GM12878 (cell line): ENCODE results near the gene PCNX1. TPM values are rescaled to one million over a fixed set of nuclear protein-coding genes. Genes with fewer than 3 reads are reported as not detected.

ENCODE experiments used
- ATAC-seq: fragments of 200-7000 bp; cut with Tn5 transposase; 3 replicates; pipeline ENCODE4 v1.9.1; 2020; ENCODE audit warnings: mild to moderate bottlenecking, moderate library complexity
- BruUV-seq: library from RNA; stranded (reverse); fragments of 400-500 nt; replicated peaks from 2 replicates; lab custom pipeline; 2021; lab: Mats Ljungman, UMichigan
- CTCF ChIA-PET: fragments of 300-600 bp; sonication (Branson Sonifier 250); formaldehyde crosslinking; extraction: SDS; loops from one replicate; lab custom pipeline; 2021; ENCODE audit warnings: inconsistent platforms; lab: Yijun Ruan, JAX
- POLR2A ChIA-PET: fragments of 350-600 bp; formaldehyde crosslinking; extraction: SDS; loops from one replicate; lab custom pipeline; 2021; ENCODE audit warnings: inconsistent platforms; lab: Charles Lee
- RAD21 ChIA-PET: fragments of 300-600 bp; sonication (Branson Sonifier 250); formaldehyde crosslinking; loops from one replicate; lab custom pipeline; 2023; ENCODE audit warnings: antibody characterized with exemption; ENCODE audit not compliant: unreplicated experiment; lab: Charles Lee
- SMC1A ChIA-PET: fragments of 300-600 bp; sonication (Branson Sonifier 250); formaldehyde crosslinking; loops from one replicate; lab custom pipeline; 2023; ENCODE audit not compliant: unreplicated experiment, uncharacterized antibody; lab: Charles Lee
- DNase-seq: peaks from one replicate; pipeline ENCODE4 v3.0.0-alpha.2; 2011; ENCODE audit warnings: low read depth, low spot score
- FAIRE-seq: peaks from 3 replicates; lab custom pipeline; 2011; peaks lifted over from hg19 to GRCh38; lab: Jason Lieb, UNC
- H2AFZ ChIP-seq: 2 replicates; pipeline ENCODE4 v1.6.0; 2011; ENCODE audit warnings: low read depth, low read length, control low read depth; ENCODE audit not compliant: control insufficient read depth
- H3K27ac ChIP-seq: 2 replicates; pipeline ENCODE4 v1.5.1; 2011; ENCODE audit warnings: control low read depth; ENCODE audit not compliant: control insufficient read depth, insufficient read depth
- H3K27me3 ChIP-seq, 2 experiments: replicated peaks in 1 of 2; 2 replicates each; pipeline versions ENCODE4 v1.6.0 to v1.6.1; 2011; ENCODE audit warnings: low read length in 1 of 2; ENCODE audit not compliant: control insufficient read depth in 2 of 2, insufficient read depth in 2 of 2
- H3K36me3 ChIP-seq, 2 experiments: 2 replicates each; pipeline ENCODE4 v1.5.1; 2011; ENCODE audit warnings: low read length in 1 of 2; ENCODE audit not compliant: control insufficient read depth in 2 of 2, insufficient read depth in 2 of 2
- H3K4me1 ChIP-seq: 2 replicates; pipeline ENCODE4 v1.6.1; 2011; ENCODE audit warnings: mild to moderate bottlenecking, low read length, moderate library complexity, mixed read lengths; ENCODE audit not compliant: control insufficient read depth, insufficient read depth
- H3K4me2 ChIP-seq: 2 replicates; pipeline ENCODE4 v1.6.0; 2011; ENCODE audit warnings: control low read depth; ENCODE audit not compliant: control insufficient read depth, insufficient read depth
- H3K4me3 ChIP-seq: fragments of 200-600 bp; sonication (generic); 2 replicates; pipeline ENCODE4 v1.5.1; 2016
- H3K79me2 ChIP-seq: 2 replicates; pipeline ENCODE4 v1.6.0; 2011; ENCODE audit warnings: low read length; ENCODE audit not compliant: control insufficient read depth, insufficient read depth
- H3K9ac ChIP-seq: 2 replicates; pipeline ENCODE4 v1.8.0; 2011; ENCODE audit warnings: low read length, control low read depth, mixed read lengths; ENCODE audit not compliant: control insufficient read depth, insufficient read depth
- H3K9me3 ChIP-seq: replicated peaks from 3 replicates; pipeline ENCODE4 v1.5.1; 2011; ENCODE audit warnings: mild to moderate bottlenecking, low read length; ENCODE audit not compliant: control insufficient read depth, insufficient read depth
- H4K20me1 ChIP-seq: 2 replicates; pipeline ENCODE4 v1.6.0; 2011; ENCODE audit not compliant: control insufficient read depth, insufficient read depth
- ATF2 ChIP-seq: IDR thresholded peaks from 2 replicates; pipeline ENCODE4 v1.6.1; 2012; ENCODE audit warnings: low read length, inconsistent platforms
- BMI1 ChIP-seq: fragments of 450-650 bp; IDR thresholded peaks from 2 replicates; pipeline ENCODE4 v1.6.1; 2016; ENCODE audit warnings: mild to moderate bottlenecking, moderate library complexity, borderline replicate concordance
- CTCF ChIP-seq, 3 experiments: IDR thresholded peaks in 2 of 3; conservative IDR thresholded peaks in 1 of 3; 2 replicates each; pipeline ENCODE4 v1.5.1; 2011; ENCODE audit warnings: low read depth in 3 of 3, low read length in 3 of 3, mild to moderate bottlenecking in 3 of 3, control low read depth in 2 of 3, moderate library complexity in 2 of 3, inconsistent platforms in 1 of 3, mixed read lengths in 1 of 3; ENCODE audit not compliant: control insufficient read depth in 2 of 3, insufficient read depth in 1 of 3; ENCODE audit errors: extremely low read depth in 1 of 3
- E2F8 ChIP-seq: fragments of 450-650 bp; IDR thresholded peaks from 2 replicates; pipeline ENCODE4 v1.6.1; 2018; ENCODE audit warnings: mild to moderate bottlenecking, low read depth, moderate library complexity; ENCODE audit not compliant: partially characterized antibody
- IKZF2 ChIP-seq, 2 experiments: fragments of 450-650 bp; IDR thresholded peaks; 2 replicates each; pipeline ENCODE4 v1.6.1; 2017; ENCODE audit warnings: mild to moderate bottlenecking in 2 of 2, moderate library complexity in 2 of 2
- MXI1 ChIP-seq: fragments of 150-350 bp; IDR thresholded peaks from 2 replicates; pipeline ENCODE4 v1.6.1; 2011; ENCODE audit warnings: low read depth, mild to moderate bottlenecking, inconsistent platforms, low read length, improper control_type of control experiment
- SKIL ChIP-seq: fragments of 450-650 bp; IDR thresholded peaks from 2 replicates; pipeline ENCODE4 v1.6.1; 2017; ENCODE audit warnings: mild to moderate bottlenecking, low read depth, inconsistent platforms; ENCODE audit not compliant: poor library complexity, severe bottlenecking
- SMAD1 ChIP-seq: fragments of 450-650 bp; IDR thresholded peaks from 2 replicates; pipeline ENCODE4 v1.6.1; 2018; ENCODE audit warnings: mild to moderate bottlenecking, low read depth; ENCODE audit not compliant: partially characterized antibody
- STAT3 ChIP-seq: IDR thresholded peaks from 2 replicates; pipeline ENCODE4 v1.6.1; 2011; ENCODE audit warnings: low read depth, low read length, improper control_type of control experiment
- WRNIP1 ChIP-seq: IDR thresholded peaks from 2 replicates; pipeline ENCODE4 v1.6.1; 2011; ENCODE audit warnings: low read depth, low read length, improper control_type of control experiment, borderline replicate concordance
- ZNF24 ChIP-seq: fragments of 450-650 bp; IDR thresholded peaks from 2 replicates; pipeline ENCODE4 v1.6.1; 2017; ENCODE audit warnings: antibody characterized with exemption, mild to moderate bottlenecking
- WGBS: methylation state at CpG from one replicate; pipeline ENCODE4 v1.1.6; 2016; ENCODE audit warnings: low lambda C conversion rate; ENCODE audit not compliant: insufficient replicate concordance, insufficient coverage; ENCODE audit errors: missing lambda C conversion rate; 5-methylcytosine and 5-hydroxymethylcytosine counted together
- in situ Hi-C: fragments of 300-500 bp; cut with MboI; formaldehyde crosslinking; loops from 9 replicates; pipeline ENCODE4 v1.14.3; 2018; ENCODE audit warnings: mixed read lengths
- intact Hi-C: fragments of 100-400 bp; cut with micrococcal nuclease; formaldehyde crosslinking; loops from one replicate; pipeline ENCODE4 v1.14.2; 2022; ENCODE audit not compliant: unreplicated experiment
- polyA plus RNA-seq, 11 experiments: library from polyadenylated mRNA; depleted of rRNA in 4 of 11; unstranded in 6 of 11; stranded (reverse) in 5 of 11; fragments of >200 nt; fragmentation: Nextera tagmentation in 4 of 11; fragmentation: Illumina TruSeq in 1 of 11; extraction: Ambion mirVana in 4 of 11; extraction: Trizol in 1 of 11; gene quantifications; 1 replicate in 1 of 11; 2 replicates in 10 of 11; pipeline versions ENCODE4 v1.2.1 to v1.2.3, GENCODE V29; 2011 to 2016; ENCODE audit warnings: inconsistent platforms in 2 of 11, missing spikeins in 2 of 11, low read depth in 1 of 11
- total RNA-seq, 4 experiments: library from RNA; depleted of rRNA in 3 of 4; stranded (reverse); fragments of >200 nt in 3 of 4; fragmentation: Illumina TruSeq in 1 of 4; extraction: Trizol in 1 of 4; gene quantifications; 2 replicates each; pipeline versions ENCODE4 v1.2.1 to v1.2.3, GENCODE V29; 2013 to 2021

PCNX1 gene
- total and polyA plus RNA-seq, 10 of the 15 experiments (the other 5 are each of a cell fraction or from before 2014, with no cell fraction given): 4.6 to 53.9 (median 20.5) TPM

- H4K20me1 ChIP-seq: no peaks in the 10 kb centered on the region
- no TSS peak for BruUV-seq
- WGBS: 92% methylated on average over 4 of the region's 4 CpGs
- H2AFZ ChIP-seq: no peak overlapping the region
- H3K36me3 ChIP-seq: peaks cover 7 to 11% of the 10 kb centered on the region in 2 experiments; a peak in 3 of 4 replicates
- ATAC-seq: no peak
- H3K27me3 ChIP-seq: no peaks in the 10 kb centered on the region
- H3K27ac ChIP-seq: no peak overlapping the region
- intact Hi-C loops: no loop called here
- no peaks in the 10 kb centered on the region for H3K79me2 ChIP-seq
- SMC1A ChIA-PET: no interaction called here
- in situ Hi-C loops: no loop called here
- no peak overlapping the region for H3K4me3 ChIP-seq
- TF ChIP-seq ZNF24 (no peak), BMI1 (no peak), SMAD1 (no peak), ATF2 (no peak), WRNIP1 (no peak), STAT3 (no peak), E2F8 (no peak), CTCF (IDR thresholded peaks at IDR 0.05 in 2 of 3, conservative IDR thresholded peaks at IDR 0.05 in 1 of 3; ENCODE audit: control insufficient read depth in 2 of 3, extremely low read depth in 1 of 3, insufficient read depth in 1 of 3, low read depth in 3 of 3, low read length in 3 of 3) (no peak), SKIL (no peak), MXI1 (no peak), IKZF2 (IDR thresholded peaks at IDR 0.05) (no peak)
- TF ChIP-seq, all 136 proteins: peak for 0
- Histone ChIP-seq H3K4me2 (no peak overlapping the region), H3K9me3 (peaks cover 4% of the 10 kb centered on the region; the same call in 2 of the 3 replicates), H3K9ac (no peak overlapping the region), H3K4me1 (no peaks in the 10 kb centered on the region)
- FAIRE-seq (no peak), DNase-seq (no peak)
- POLR2A ChIA-PET: no interaction called here
- RAD21 ChIA-PET: no interaction called here
- CTCF ChIA-PET: interaction anchor here (1.4 kb wide), 1 partner anchor 130 kb away, joined by 4 read pairs; no protein-coding TSS in a partner anchor
Measured at GRCh38 chr14:71036433-71036832, 129.2 kb downstream of the PCNX1 start.
